NCI-H1417 (cell line): ENCODE results near the gene PTCHD1.

Source experiments
- DNase-seq, 3 experiments: peaks; one replicate each; lab custom pipeline; 2025; lab: John Stamatoyannopoulos, UW

PTCHD1 gene

GRCh38 chrX:23398570-23398969 lies 63.9 kb downstream of the PTCHD1 start:
- DNase-seq: no peak

DNA sequence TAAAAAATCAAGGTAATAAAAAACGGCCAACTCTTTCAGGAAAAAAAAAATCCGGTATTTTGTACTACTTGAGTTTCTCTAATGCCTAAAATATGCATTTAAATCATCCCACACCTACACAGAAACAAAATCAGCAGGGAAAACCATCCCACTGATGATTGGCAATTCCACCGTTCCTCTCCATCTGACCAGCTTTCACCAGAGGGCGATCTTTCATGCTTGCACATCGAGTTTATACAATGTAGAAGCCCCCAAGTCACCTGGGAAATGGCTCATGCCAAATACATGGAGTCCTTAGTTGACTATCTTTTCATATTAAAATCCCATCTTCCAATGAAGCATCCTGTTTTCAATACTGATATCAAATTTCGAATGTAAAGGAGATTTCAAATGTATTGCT lies 69.2 kb downstream of the PTCHD1 start:
- peak in 1 of 3 experiments; percentile 43 for DNase-seq

DNA sequence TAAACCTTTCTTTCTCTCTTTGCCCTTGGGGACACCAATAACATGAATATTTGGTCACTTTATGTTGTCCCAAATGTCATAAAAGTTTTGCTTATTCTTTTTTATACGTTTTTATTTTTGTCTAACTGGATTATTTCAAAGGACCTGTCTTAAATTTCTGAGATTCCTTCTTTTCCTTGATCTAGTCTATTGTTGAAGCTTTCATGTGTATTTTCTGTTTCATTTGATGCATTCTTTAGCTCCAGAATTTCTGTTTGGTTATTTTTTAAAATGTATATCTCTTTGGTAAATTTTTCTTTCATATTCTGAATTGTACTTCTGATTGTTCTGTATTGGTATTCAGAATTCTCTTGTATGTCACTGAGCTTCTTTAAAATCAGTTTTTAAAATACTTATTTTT lies 88.3 kb downstream of the PTCHD1 start:
- DNase-seq: no peak

DNA sequence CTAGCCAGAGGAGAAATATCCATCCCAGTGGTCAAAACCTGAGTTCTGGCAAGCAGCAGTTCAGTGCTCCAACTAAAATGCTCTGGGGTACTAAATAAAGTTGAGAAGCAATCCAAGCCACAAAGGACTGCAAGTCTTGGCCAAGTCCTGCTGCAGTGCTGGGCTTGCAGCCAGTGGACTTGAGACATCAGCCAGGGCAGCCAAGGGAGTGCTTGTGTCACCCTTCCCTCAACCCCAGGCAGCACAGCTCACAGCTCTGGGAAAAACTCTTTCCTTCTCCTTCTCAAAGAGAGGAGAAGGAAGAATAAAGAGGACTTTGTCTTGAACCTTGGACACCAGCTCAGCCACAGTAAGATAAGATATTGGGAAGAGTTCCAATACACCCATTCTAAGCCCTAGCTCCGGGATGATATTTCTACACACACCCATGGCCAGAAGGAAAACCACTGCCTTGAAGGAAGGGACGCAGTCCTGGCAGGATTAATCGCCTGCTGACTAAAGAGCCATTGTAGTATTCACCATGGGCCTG lies 99.8 kb downstream of the PTCHD1 start:
- DNase-seq: no peak

DNA sequence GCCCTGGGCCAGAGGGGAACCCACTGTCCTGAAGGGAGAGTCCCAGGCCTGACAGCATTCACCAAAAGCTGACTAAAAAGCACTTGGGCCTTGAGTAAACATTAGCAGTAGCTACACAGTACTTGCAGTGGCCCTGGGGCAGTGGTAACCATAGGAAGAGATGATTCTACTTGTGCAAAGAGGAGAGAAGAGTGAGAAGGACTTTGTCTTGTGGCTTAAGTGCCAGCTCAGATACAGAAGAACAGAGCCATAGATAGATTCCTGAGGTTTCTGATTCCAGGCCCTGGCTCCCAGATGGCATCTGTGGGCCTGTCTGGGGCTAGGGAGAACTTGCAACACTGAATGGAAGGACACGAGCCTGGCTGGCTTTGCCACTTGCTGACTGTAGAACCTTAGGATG lies 100.5 kb downstream of the PTCHD1 start:
- DNase-seq: no peak

- DNase-seq: peak in 2 of 3 experiments; percentile 6 to 29
These were observed 100.9 kb downstream of the PTCHD1 start for GRCh38 chrX:23435575-23435974.

DNA sequence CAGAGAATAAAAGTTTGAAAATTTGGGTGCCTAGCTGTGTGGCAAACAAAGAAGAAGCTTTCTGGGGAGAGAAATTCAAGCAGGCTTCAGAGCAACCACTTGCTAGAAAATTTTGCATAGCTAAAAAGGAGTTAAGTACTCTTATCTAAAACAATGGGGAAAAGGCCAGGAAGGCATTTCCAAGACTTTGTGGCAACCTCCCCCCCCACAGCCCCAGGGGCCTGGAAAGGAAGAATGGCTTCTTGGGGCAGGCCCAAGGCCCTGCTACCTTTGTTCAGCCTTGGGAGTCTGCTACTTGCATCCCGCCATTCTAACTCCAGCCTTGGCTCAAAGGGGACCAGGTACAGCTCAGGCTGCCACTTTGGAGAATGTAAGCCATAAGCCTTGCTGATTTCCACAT lies 102.2 kb downstream of the PTCHD1 start:
- DNase-seq: no peak

GRCh38 chrX:23451266-23451665 lies 116.6 kb downstream of the PTCHD1 start:
- no peak for DNase-seq
